Measurements from ENCODE around the gene BICDL1.

GRCh38 chr12:120138366-120138765 lies 149.3 kb downstream of the BICDL1 start:
- TF ChIP-seq POLR2A (IDR thresholded peaks at IDR 0.05; ENCODE audit: low read depth, low read length), result no peak
- TF ChIP-seq CTCF (conservative IDR thresholded peaks at IDR 0.05; ENCODE audit: low read depth, low read length), result no peak
- TF ChIP-seq FOS (IDR thresholded peaks at IDR 0.05; ENCODE audit: low read depth, low read length), result no peak
- TF ChIP-seq RFX5 (IDR thresholded peaks at IDR 0.05; ENCODE audit: low read depth, low read length), result no peak
- no peak for TF ChIP-seq MAFK (IDR thresholded peaks at IDR 0.05; ENCODE audit: low read depth, low read length)
- TF ChIP-seq MAZ (IDR thresholded peaks at IDR 0.05; ENCODE audit: borderline replicate concordance, low read depth, low read length), result no peak

Data from IMR-90 (cell line).